ENCODE data around the gene PRCD.

Gene PRCD

DNA sequence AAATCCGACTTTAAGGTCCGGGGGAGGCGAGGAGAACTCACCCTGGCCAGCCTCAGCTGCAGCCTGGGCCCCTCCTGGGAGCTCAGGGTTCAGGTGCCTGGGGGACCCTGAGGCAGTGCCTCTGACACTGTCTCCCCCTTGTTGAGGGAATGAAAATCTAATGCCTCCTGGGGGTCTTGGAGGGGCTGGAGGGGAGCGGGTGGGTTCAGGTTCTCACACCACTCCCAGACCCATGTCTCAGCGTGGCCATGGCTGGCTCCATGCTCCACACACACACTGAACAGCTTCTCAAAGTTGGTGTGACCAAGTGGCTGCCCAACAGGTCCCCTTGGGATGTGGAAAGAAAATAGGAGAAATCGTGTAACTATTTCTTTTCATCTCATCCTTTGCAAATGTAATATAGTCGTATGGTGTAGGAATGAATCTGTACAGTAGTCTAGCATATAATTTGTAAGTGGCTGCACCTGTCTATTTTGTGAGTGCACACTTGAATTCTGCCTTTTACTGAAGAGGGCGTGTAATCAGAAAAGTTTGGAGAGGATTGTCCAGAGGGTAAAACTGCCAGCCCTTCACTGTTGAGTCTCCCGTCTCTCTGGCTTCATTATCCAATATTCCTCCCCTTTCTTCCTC is 788 bp upstream of the PRCD start:
- H3K36me3 Mint-ChIP-seq (ENCODE audit: low read depth): no peaks in the 10 kb centered on the region
- no peak overlapping the region for H3K27ac Mint-ChIP-seq
- peak overlapping the region; percentile 51 for H3K4me3 Mint-ChIP-seq
- H3K4me1 Mint-ChIP-seq (ENCODE audit: low read depth): no peaks in the 10 kb centered on the region
- peaks cover 42% of the 10 kb centered on the region for H3K27me3 Mint-ChIP-seq
- H3K9me3 Mint-ChIP-seq: no peaks in the 10 kb centered on the region

GRCh38 chr17:76540381-76541300 is 797 bp downstream of the PRCD start:
- H3K27ac Mint-ChIP-seq: no peak overlapping the region
- peaks cover 43% of the 10 kb centered on the region for H3K27me3 Mint-ChIP-seq
- no peaks in the 10 kb centered on the region for H3K9me3 Mint-ChIP-seq
- H3K4me3 Mint-ChIP-seq: no peak overlapping the region
- H3K4me1 Mint-ChIP-seq (ENCODE audit: low read depth): no peaks in the 10 kb centered on the region
- no peaks in the 10 kb centered on the region for H3K36me3 Mint-ChIP-seq (ENCODE audit: low read depth)

DNA sequence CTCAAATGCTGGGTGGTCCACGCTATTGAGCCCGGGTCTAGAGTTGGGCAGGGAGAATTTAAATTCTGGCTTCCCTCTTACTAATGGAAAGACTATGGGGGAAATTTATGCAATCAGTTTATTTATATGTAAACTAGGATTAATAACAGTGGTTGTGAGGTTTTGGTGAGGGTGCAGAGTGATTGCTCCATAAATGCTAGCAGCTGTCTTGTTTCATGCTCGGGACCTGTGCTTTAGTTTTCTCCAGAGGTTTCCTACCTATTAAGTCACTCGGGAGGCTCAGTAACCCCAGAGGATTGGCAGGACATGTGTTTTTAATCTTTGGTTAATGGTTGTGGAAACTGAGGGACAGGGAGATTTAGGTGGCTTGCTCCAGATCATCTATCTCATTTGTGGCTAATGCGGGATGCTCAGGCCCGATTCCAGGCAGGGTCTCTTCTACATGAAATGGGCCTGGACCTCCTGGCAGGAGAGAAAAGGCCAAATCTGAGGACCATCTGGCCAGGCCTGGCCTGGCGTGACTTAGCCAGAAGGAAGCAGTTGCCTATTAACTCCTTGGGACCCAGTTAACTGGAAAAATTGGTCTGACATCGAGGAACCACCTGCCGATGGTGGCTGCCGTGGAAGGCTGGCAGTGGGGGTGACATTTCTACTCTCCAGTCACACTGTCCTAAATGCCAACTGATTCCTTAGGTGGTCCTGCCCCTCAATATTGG is 2.1 kb downstream of the PRCD start:
- Mint-ChIP-seq H3K4me1 (ENCODE audit: low read depth) (no peaks in the 10 kb centered on the region), H3K4me3 (no peak overlapping the region), H3K9me3 (no peaks in the 10 kb centered on the region), H3K27me3 (peaks cover 36% of the 10 kb centered on the region), H3K36me3 (ENCODE audit: low read depth) (no peaks in the 10 kb centered on the region), H3K27ac (no peak overlapping the region)

- Mint-ChIP-seq H3K4me1 (ENCODE audit: low read depth) (no peaks in the 10 kb centered on the region), H3K4me3 (no peak overlapping the region), H3K27me3 (peaks cover 35% of the 10 kb centered on the region), H3K36me3 (ENCODE audit: low read depth) (no peaks in the 10 kb centered on the region), H3K9me3 (no peaks in the 10 kb centered on the region), H3K27ac (no peak overlapping the region)
Observed at GRCh38 chr17:76542566-76542971, 2.7 kb downstream of the PRCD start.

- no peak overlapping the region for H3K27ac Mint-ChIP-seq
- peaks cover 35% of the 10 kb centered on the region for H3K27me3 Mint-ChIP-seq
- H3K4me1 Mint-ChIP-seq (ENCODE audit: low read depth): no peaks in the 10 kb centered on the region
- H3K4me3 Mint-ChIP-seq: no peak overlapping the region
- no peaks in the 10 kb centered on the region for H3K9me3 Mint-ChIP-seq
- no peaks in the 10 kb centered on the region for H3K36me3 Mint-ChIP-seq (ENCODE audit: low read depth)
Observed at GRCh38 chr17:76542984-76543383, 3.1 kb downstream of the PRCD start.

DNA sequence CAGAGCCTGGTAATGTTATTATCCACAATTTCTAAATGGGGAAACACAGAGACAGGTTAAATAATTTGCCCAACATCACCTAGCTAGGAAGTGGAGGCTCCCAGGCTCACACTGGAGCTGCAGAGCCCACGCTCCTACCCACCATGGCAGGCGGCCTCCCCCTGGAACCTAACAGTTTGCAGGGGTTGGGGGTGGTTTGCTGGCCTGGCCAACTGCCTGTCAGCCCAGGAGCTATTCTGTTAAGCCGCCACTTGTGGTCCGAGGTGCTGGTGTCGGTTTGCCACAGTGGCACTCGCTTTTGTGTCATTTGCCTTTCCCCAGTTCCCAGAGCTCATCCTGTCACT is 3.6 kb downstream of the PRCD start:
- peaks cover 33% of the 10 kb centered on the region for H3K27me3 Mint-ChIP-seq
- H3K27ac Mint-ChIP-seq: no peak overlapping the region
- no peaks in the 10 kb centered on the region for H3K9me3 Mint-ChIP-seq
- H3K36me3 Mint-ChIP-seq (ENCODE audit: low read depth): no peaks in the 10 kb centered on the region
- no peaks in the 10 kb centered on the region for H3K4me1 Mint-ChIP-seq (ENCODE audit: low read depth)
- no peak overlapping the region for H3K4me3 Mint-ChIP-seq

- H3K36me3 Mint-ChIP-seq (ENCODE audit: low read depth): no peaks in the 10 kb centered on the region
- H3K4me3 Mint-ChIP-seq: no peak overlapping the region
- peaks cover 28% of the 10 kb centered on the region for H3K27me3 Mint-ChIP-seq
- no peaks in the 10 kb centered on the region for H3K4me1 Mint-ChIP-seq (ENCODE audit: low read depth)
- no peak overlapping the region for H3K27ac Mint-ChIP-seq
- no peaks in the 10 kb centered on the region for H3K9me3 Mint-ChIP-seq
Observed at GRCh38 chr17:76543826-76544545, 4.1 kb downstream of the PRCD start.

- H3K27me3 Mint-ChIP-seq: peaks cover 20% of the 10 kb centered on the region
- no peak overlapping the region for H3K27ac Mint-ChIP-seq
- H3K4me3 Mint-ChIP-seq: no peak overlapping the region
- no peaks in the 10 kb centered on the region for H3K36me3 Mint-ChIP-seq (ENCODE audit: low read depth)
- no peaks in the 10 kb centered on the region for H3K4me1 Mint-ChIP-seq (ENCODE audit: low read depth)
- H3K9me3 Mint-ChIP-seq: no peaks in the 10 kb centered on the region
Observed at GRCh38 chr17:76544546-76545365, 4.9 kb downstream of the PRCD start.

DNA sequence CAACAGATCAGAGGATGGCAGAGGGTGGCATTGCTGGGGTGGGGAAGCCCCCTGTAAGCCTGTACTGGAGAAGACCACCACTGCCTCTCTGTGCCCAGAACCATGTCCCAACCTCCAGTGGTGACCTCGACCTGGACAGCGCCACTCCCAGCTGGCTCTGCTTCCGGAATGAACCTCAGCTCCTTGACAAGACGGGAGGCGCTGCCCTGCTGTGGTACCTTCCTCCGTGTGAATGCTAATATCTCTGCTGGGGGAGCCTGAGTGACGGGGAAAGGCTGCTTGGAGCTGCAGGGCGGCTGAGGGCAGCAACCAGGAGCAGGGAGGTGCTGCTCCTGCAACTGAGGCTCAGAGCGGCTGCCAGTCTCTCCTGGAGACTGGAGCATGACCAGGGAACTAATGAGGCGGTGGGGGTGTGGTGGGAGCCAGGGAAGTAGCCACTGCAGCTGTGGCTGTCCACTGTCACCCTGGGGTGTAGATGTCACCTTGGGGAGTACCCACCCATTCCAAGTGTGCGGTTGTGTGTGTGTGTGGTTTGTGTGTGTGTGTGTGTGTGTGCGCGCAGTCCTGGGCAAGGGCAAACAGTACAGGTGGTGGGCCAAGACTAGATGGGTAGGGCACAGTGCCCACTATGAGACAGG is 6.2 kb downstream of the PRCD start:
- no peaks in the 10 kb centered on the region for H3K36me3 Mint-ChIP-seq (ENCODE audit: low read depth)

DNA sequence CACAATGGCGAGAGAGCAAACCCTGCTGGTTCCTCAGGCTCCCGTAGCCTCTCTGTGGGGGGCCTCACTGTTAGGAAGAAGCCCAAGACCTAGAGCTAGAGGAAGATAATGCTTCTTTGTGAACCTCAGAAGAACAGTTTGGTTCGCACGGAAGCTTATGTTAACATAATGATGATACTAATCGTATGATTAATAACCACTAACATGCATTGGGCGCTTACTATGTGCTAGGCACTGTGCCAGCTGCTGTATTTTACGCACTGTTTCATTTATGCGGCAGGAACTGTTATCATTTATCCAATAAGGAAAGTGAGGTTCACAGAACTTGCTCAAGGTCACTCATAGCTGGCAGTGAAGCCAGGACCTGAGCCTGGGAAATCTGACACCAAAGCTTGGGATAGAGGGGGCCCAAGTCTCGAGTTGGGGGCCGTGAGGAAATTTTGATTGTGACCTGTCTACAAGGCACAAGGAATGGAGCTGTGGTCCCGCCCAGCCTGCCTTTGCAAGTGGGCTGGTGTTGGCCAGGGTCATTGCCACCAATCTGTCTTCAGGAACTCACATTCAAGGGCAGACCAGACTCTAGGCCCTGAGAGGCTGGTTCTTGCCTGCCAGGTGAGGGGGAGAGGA is 6.8 kb downstream of the PRCD start:
- H3K4me1 Mint-ChIP-seq (ENCODE audit: low read depth): peaks cover 7% of the 10 kb centered on the region
- no peaks in the 10 kb centered on the region for H3K36me3 Mint-ChIP-seq (ENCODE audit: low read depth)
- peaks cover 15% of the 10 kb centered on the region for H3K27me3 Mint-ChIP-seq
- no peak overlapping the region for H3K4me3 Mint-ChIP-seq
- no peaks in the 10 kb centered on the region for H3K9me3 Mint-ChIP-seq
- H3K27ac Mint-ChIP-seq: no peak overlapping the region

More for the DNA sequence above, 6.2 kb downstream of the PRCD start:
- no peaks in the 10 kb centered on the region for H3K9me3 Mint-ChIP-seq
- peaks cover 6% of the 10 kb centered on the region for H3K4me1 Mint-ChIP-seq (ENCODE audit: low read depth)
- peaks cover 15% of the 10 kb centered on the region for H3K27me3 Mint-ChIP-seq
- no peak overlapping the region for H3K4me3 Mint-ChIP-seq
- H3K27ac Mint-ChIP-seq: no peak overlapping the region

GRCh38 chr17:76547183-76547641 is 7.4 kb downstream of the PRCD start:
- Mint-ChIP-seq H3K4me3 (no peak overlapping the region), H3K9me3 (no peaks in the 10 kb centered on the region), H3K27me3 (peaks cover 10% of the 10 kb centered on the region), H3K27ac (no peak overlapping the region), H3K36me3 (ENCODE audit: low read depth) (no peaks in the 10 kb centered on the region), H3K4me1 (ENCODE audit: low read depth) (peaks cover 7% of the 10 kb centered on the region)

- Mint-ChIP-seq H3K9me3 (no peaks in the 10 kb centered on the region), H3K4me3 (no peak overlapping the region), H3K4me1 (ENCODE audit: low read depth) (peaks cover 7% of the 10 kb centered on the region), H3K27me3 (peaks cover 7% of the 10 kb centered on the region), H3K36me3 (ENCODE audit: low read depth) (no peaks in the 10 kb centered on the region), H3K27ac (no peak overlapping the region)
Observed at GRCh38 chr17:76547642-76548202, 7.9 kb downstream of the PRCD start.

Measured in stimulated activated naive CD8-positive, alpha-beta T cell treated with anti-CD3 and anti-CD28 coated beads, Interleukin-15, Interleukin-2, amounts not matched to agents 100 ng/mL and 50 ng/mL, for 24 hours (primary cell).